Vagina (tissue), 2 donors: Measurements from ENCODE around the gene TSSK6.

Source experiments
- POLR2A ChIP-seq, 2 donors: fragments of 450-650 bp; IDR thresholded peaks; one replicate each; pipeline ENCODE4 v1.6.1; 2017; ENCODE audit warnings: antibody characterized with exemption in 2 of 2, mild to moderate bottlenecking in 2 of 2, moderate library complexity in 2 of 2
- POLR2AphosphoS5 ChIP-seq, 2 donors: sonication (generic); formaldehyde crosslinking; IDR thresholded peaks; one replicate each; pipeline ENCODE4 v1.9.0; 2017; ENCODE audit warnings: antibody characterized with exemption in 2 of 2, mild to moderate bottlenecking in 2 of 2, low read depth in 1 of 2; ENCODE audit not compliant: insufficient read depth in 1 of 2
- TF ChIP-seq, protein P1 (sequence below), 3 experiments: fragments of 450-650 bp in 2 of 3; fragments of 200-600 bp in 1 of 3; sonication (generic) in 1 of 3; IDR thresholded peaks; one replicate each; pipeline ENCODE4 v1.5.1; 2017 to 2019; ENCODE audit warnings: antibody characterized with exemption in 3 of 3, mild to moderate bottlenecking in 2 of 3, moderate library complexity in 2 of 3

DNA sequence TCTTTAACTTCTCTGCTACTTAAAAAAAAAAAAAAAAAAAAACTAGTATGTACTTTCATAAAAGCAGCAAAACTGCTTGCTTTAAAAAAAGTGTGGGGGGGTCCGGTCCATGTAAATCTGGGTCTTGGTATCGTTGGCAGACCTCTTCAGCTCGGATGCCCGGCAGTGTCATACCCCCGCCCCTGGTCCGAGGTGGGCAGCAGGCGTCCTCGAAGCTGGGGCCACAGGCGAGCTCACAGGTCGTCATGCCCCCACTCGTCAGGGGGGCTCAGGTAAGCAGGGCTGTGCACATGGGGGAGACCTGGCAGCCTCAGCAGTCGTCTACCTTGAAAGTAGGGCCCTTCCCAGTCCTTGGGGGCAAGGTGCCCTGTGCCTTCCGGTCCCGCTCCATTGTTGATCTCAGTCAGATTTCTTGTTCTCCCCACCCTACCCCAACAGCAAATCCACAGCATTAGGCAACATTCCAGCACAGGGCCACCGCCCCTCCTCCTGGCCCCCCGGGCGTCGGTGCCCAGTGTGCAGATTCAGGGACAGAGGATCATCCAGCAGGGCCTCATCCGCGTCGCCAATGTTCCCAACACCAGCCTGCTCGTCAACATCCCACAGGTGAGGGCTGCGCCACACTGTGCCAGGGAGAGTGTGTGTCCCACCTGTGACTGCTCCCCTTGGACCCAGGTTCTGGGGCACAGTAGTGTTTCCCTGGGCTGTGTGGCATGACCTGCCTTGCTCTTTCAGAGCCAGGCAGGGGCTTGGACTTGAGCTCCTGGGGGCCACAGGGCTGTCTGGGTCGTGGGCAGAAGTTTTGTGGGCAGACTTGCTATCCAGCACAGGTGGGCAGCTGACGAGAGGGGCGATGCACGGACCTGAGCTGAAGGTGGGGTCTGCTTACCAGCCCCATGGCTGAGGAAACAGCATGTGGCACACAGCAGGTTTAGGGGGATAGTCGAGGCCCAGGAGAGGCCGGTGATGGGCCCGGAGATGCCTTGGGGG lies 19.4 kb downstream of the TSSK6 start:
- TF ChIP-seq, protein P1, sequence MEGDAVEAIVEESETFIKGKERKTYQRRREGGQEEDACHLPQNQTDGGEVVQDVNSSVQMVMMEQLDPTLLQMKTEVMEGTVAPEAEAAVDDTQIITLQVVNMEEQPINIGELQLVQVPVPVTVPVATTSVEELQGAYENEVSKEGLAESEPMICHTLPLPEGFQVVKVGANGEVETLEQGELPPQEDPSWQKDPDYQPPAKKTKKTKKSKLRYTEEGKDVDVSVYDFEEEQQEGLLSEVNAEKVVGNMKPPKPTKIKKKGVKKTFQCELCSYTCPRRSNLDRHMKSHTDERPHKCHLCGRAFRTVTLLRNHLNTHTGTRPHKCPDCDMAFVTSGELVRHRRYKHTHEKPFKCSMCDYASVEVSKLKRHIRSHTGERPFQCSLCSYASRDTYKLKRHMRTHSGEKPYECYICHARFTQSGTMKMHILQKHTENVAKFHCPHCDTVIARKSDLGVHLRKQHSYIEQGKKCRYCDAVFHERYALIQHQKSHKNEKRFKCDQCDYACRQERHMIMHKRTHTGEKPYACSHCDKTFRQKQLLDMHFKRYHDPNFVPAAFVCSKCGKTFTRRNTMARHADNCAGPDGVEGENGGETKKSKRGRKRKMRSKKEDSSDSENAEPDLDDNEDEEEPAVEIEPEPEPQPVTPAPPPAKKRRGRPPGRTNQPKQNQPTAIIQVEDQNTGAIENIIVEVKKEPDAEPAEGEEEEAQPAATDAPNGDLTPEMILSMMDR (IDR thresholded peaks at IDR 0.05) = no peak
- TF ChIP-seq POLR2AphosphoS5 (IDR thresholded peaks at IDR 0.05; ENCODE audit: insufficient read depth in 1 of 2, low read depth in 1 of 2) (no peak), POLR2A (IDR thresholded peaks at IDR 0.05) (no peak)
